Measurements from ENCODE around the gene ERCC2. TPM values are rescaled to one million over a fixed set of nuclear protein-coding genes. Genes with fewer than 3 reads are reported as not detected.
"Not testable (repeated sequence)": the region's sequence is repeated elsewhere in the genome, so short reads cannot be mapped to it uniquely, and the experiment has no call there.

Gene ERCC2
- total RNA-seq, 8 experiments from 2014 or later = 12.3 to 49.2 (median 22.2) TPM

- ATAC-seq (replicated peaks in 6 of 8) = no peak
Observed at GRCh38 chr19:45333609-45334303, 36.6 kb downstream of the ERCC2 start.

GRCh38 chr19:45331411-45331810, 39.0 kb downstream of the ERCC2 start:
- H3K4me3 ChIP-seq = no peak overlapping the region
- in situ Hi-C loops (cut with MboI; ENCODE audit: low pct_unique_long_range_greater_than_20kb in 2 of 9, low sequenced_read_pairs in 9 of 9, unreplicated experiment in 9 of 9) = no loop called here
- WGBS, 10 experiments = 60 to 87% (median 73%) methylated on average over 1 to 5 of the region's 7 CpGs; no CpG with 5 or more reads in 5 of the 10 experiments
- no peaks in the 10 kb centered on the region for H3K4me1 ChIP-seq (replicated peaks in 1 of 2)
- no peak for ATAC-seq (replicated peaks in 6 of 8)
- no peak overlapping the region for H3K27ac ChIP-seq

More at GRCh38 chr19:45333609-45334303, 36.6 kb downstream of the ERCC2 start:
- Histone ChIP-seq H3K27ac (no peak overlapping the region), H3K4me1 (replicated peaks in 1 of 2) (no peaks in the 10 kb centered on the region), H3K4me3 (no peak overlapping the region)
- 51 to 100% (median 92%) methylated on average over 2 to 9 of the region's 10 CpGs for WGBS, 10 experiments
- in situ Hi-C loops (cut with MboI; ENCODE audit: low pct_unique_long_range_greater_than_20kb in 2 of 9, low sequenced_read_pairs in 9 of 9, unreplicated experiment in 9 of 9) = no loop called here

GRCh38 chr19:45327404-45328143, 42.8 kb downstream of the ERCC2 start:
- H3K4me3 ChIP-seq = no peak overlapping the region
- in situ Hi-C loops (cut with MboI; ENCODE audit: low pct_unique_long_range_greater_than_20kb in 2 of 9, low sequenced_read_pairs in 9 of 9, unreplicated experiment in 9 of 9) = no loop called here
- 4 to 88% (median 65%) methylated on average over 1 to 11 of the region's 13 CpGs; no CpG with 5 or more reads in 2 of the 10 experiments for WGBS, 10 experiments
- H3K27ac ChIP-seq = no peak overlapping the region
- ATAC-seq (replicated peaks in 6 of 8) = no peak
- peaks cover 3 to 11% of the 10 kb centered on the region in 2 donors for H3K4me1 ChIP-seq (replicated peaks in 1 of 2)

- in situ Hi-C loops (cut with MboI; ENCODE audit: low pct_unique_long_range_greater_than_20kb in 2 of 9, low sequenced_read_pairs in 9 of 9, unreplicated experiment in 9 of 9) = no loop called here
- ATAC-seq (replicated peaks in 6 of 8) = no peak
- Histone ChIP-seq H3K4me1 (replicated peaks in 1 of 2) (peaks cover 3 to 19% of the 10 kb centered on the region in 2 donors), H3K4me3 (no peak overlapping the region), H3K27ac (no peak overlapping the region)
- WGBS, 10 experiments = 40 to 100% (median 82%) methylated on average over 1 to 6 of the region's 11 CpGs; no CpG with 5 or more reads in 2 of the 10 experiments
Observed at GRCh38 chr19:45324349-45324907, 45.9 kb downstream of the ERCC2 start.

- Histone ChIP-seq H3K4me3 (no peak overlapping the region), H3K27ac (no peak overlapping the region), H3K4me1 (replicated peaks in 1 of 2) (peaks cover 3 to 19% of the 10 kb centered on the region in 2 donors)
- 32 to 40% methylated on average over 2 to 3 of the region's 30 CpGs; no CpG with 5 or more reads in 8 of the 10 experiments for WGBS, 10 experiments
- peak in 7 of 8 experiments; percentile 17 to 64 (median 42) for ATAC-seq (replicated peaks in 6 of 8)
- in situ Hi-C loops (cut with MboI; ENCODE audit: low pct_unique_long_range_greater_than_20kb in 2 of 9, low sequenced_read_pairs in 9 of 9, unreplicated experiment in 9 of 9) = no loop called here
Observed at GRCh38 chr19:45323671-45324081, 46.7 kb downstream of the ERCC2 start.

- H3K4me3 ChIP-seq = no peak within 1 kb of the TSS
- no peak within 1 kb of the TSS for H3K27ac ChIP-seq
- WGBS, 10 experiments = 32% methylated on average over 3 of the region's 15 CpGs; no CpG with 5 or more reads in 9 of the 10 experiments
- peak in 4 of 8 experiments; percentile 8 to 25 (median 18) for ATAC-seq (replicated peaks in 6 of 8)
- peaks cover 3 to 19% of the 10 kb centered on the region in 2 donors for H3K4me1 ChIP-seq (replicated peaks in 1 of 2)
- in situ Hi-C loops (cut with MboI; ENCODE audit: low pct_unique_long_range_greater_than_20kb in 2 of 9, low sequenced_read_pairs in 9 of 9, unreplicated experiment in 9 of 9) = no loop called here
Observed at GRCh38 chr19:45322744-45323281, 47.6 kb downstream of the ERCC2 start, which contains the start of gene CKM. CKM (minus strand) TSS chr19:45322875; CDS start chr19:45319713, 3,162 bp downstream.

- Histone ChIP-seq H3K27ac (no peak overlapping the region), H3K4me1 (replicated peaks in 1 of 2) (peaks cover 3 to 19% of the 10 kb centered on the region in 2 donors), H3K4me3 (no peak overlapping the region)
- ATAC-seq (replicated peaks in 6 of 8) = peak in 5 of 8 experiments; percentile 25 to 35 (median 28)
- in situ Hi-C loops (cut with MboI; ENCODE audit: low pct_unique_long_range_greater_than_20kb in 2 of 9, low sequenced_read_pairs in 9 of 9, unreplicated experiment in 9 of 9) = no loop called here
- WGBS, 10 experiments = 25 to 47% methylated on average over 2 to 3 of the region's 11 CpGs; no CpG with 5 or more reads in 8 of the 10 experiments
Observed at GRCh38 chr19:45322311-45322710, 48.1 kb downstream of the ERCC2 start.

GRCh38 chr19:45321848-45322247, 48.5 kb downstream of the ERCC2 start:
- in situ Hi-C loops (cut with MboI; ENCODE audit: low pct_unique_long_range_greater_than_20kb in 2 of 9, low sequenced_read_pairs in 9 of 9, unreplicated experiment in 9 of 9) = no loop called here
- no peak overlapping the region for H3K4me3 ChIP-seq
- H3K27ac ChIP-seq = no peak overlapping the region
- peak in 3 of 8 experiments; percentile 1 to 2 (median 1) for ATAC-seq (replicated peaks in 6 of 8)
- H3K4me1 ChIP-seq (replicated peaks in 1 of 2) = peaks cover 3 to 19% of the 10 kb centered on the region in 2 donors
- 0 to 45% methylated on average over 1 to 2 of the region's 7 CpGs; no CpG with 5 or more reads in 8 of the 10 experiments for WGBS, 10 experiments

GRCh38 chr19:45320997-45321775, 49.2 kb downstream of the ERCC2 start:
- ATAC-seq (replicated peaks in 6 of 8) = no peak
- in situ Hi-C loops (cut with MboI; ENCODE audit: low pct_unique_long_range_greater_than_20kb in 2 of 9, low sequenced_read_pairs in 9 of 9, unreplicated experiment in 9 of 9) = no loop called here
- 83 to 90% (median 85%) methylated on average over 2 to 5 of the region's 12 CpGs; no CpG with 5 or more reads in 5 of the 10 experiments for WGBS, 10 experiments
- Histone ChIP-seq H3K27ac (no peak overlapping the region), H3K4me3 (no peak overlapping the region), H3K4me1 (replicated peaks in 1 of 2) (peaks cover 3 to 19% of the 10 kb centered on the region in 2 donors)

GRCh38 chr19:45315304-45315703, 55.1 kb downstream of the ERCC2 start:
- no peaks in the 10 kb centered on the region for H3K4me1 ChIP-seq (replicated peaks in 1 of 2)
- 40 to 100% (median 52%) methylated on average over 1 to 4 of the region's 21 CpGs; no CpG with 5 or more reads in 5 of the 10 experiments for WGBS, 10 experiments
- H3K27ac ChIP-seq = no peak overlapping the region
- in situ Hi-C loops (cut with MboI; ENCODE audit: low pct_unique_long_range_greater_than_20kb in 2 of 9, low sequenced_read_pairs in 9 of 9, unreplicated experiment in 9 of 9) = no loop called here
- no peak overlapping the region for H3K4me3 ChIP-seq
- ATAC-seq (replicated peaks in 6 of 8) = no peak

- in situ Hi-C loops (cut with MboI; ENCODE audit: low pct_unique_long_range_greater_than_20kb in 2 of 9, low sequenced_read_pairs in 9 of 9, unreplicated experiment in 9 of 9) = no loop called here
- whole genome bisulfite sequencing, 10 experiments = 58 to 80% (median 70%) methylated on average over 2 to 6 of the region's 8 CpGs; no CpG with 5 or more reads in 6 of the 10 experiments
Observed at GRCh38 chr19:45314708-45315245, 55.6 kb downstream of the ERCC2 start.

GRCh38 chr19:45312285-45312684, 58.1 kb downstream of the ERCC2 start:
- ATAC-seq (replicated peaks in 6 of 8); H3K4me1 ChIP-seq (replicated peaks in 1 of 2); in situ Hi-C loops (cut with MboI; ENCODE audit: low pct_unique_long_range_greater_than_20kb in 2 of 9, low sequenced_read_pairs in 9 of 9, unreplicated experiment in 9 of 9); H3K27ac ChIP-seq; H3K4me3 ChIP-seq: not testable (repeated sequence)
- 40 to 100% (median 93%) methylated on average over 1 to 11 of the region's 14 CpGs; no CpG with 5 or more reads in 1 of the 10 experiments for WGBS, 10 experiments

More at GRCh38 chr19:45314708-45315245, 55.6 kb downstream of the ERCC2 start:
- Histone ChIP-seq H3K27ac (no peak overlapping the region), H3K4me3 (no peak overlapping the region), H3K4me1 (replicated peaks in 1 of 2) (no peaks in the 10 kb centered on the region)
- ATAC-seq (replicated peaks in 6 of 8) = no peak

Measured in motor neuron (in vitro differentiated cells).